PC-3 (cell line): ENCODE measurements around the gene PIK3R5. TPM values are rescaled to one million over a fixed set of nuclear protein-coding genes. Genes with fewer than 3 reads are reported as not detected.

Source experiments
- ATAC-seq: fragments of 200-7000 bp; cut with Tn5 transposase; 2 replicates; pipeline ENCODE4 v1.9.1; 2020; ENCODE audit warnings: mild to moderate bottlenecking, moderate library complexity
- BruUV-seq: library from RNA; stranded (reverse); fragments of 400-500 nt; replicated peaks from 2 replicates; lab custom pipeline; 2021; lab: Mats Ljungman, UMichigan
- CTCF ChIA-PET: fragments of 300-600 bp; sonication (Branson Sonifier 250); formaldehyde crosslinking; loops from one replicate; lab custom pipeline; 2022; ENCODE audit warnings: antibody characterized with exemption; lab: Charles Lee
- POLR2A ChIA-PET: fragments of 300-600 bp; sonication (Branson Sonifier 250); formaldehyde crosslinking; loops from one replicate; lab custom pipeline; 2022; ENCODE audit warnings: antibody characterized with exemption; ENCODE audit not compliant: unreplicated experiment; lab: Charles Lee
- DNase-seq: peaks from one replicate; pipeline ENCODE4 v3.0.0-alpha.2; 2015
- H2AFZ ChIP-seq: fragments of 300-600 bp; sonication (generic); 2 replicates; pipeline ENCODE4 v1.6.0; 2016; ENCODE audit warnings: antibody characterized with exemption, low read length
- H3F3A ChIP-seq: fragments of 300-600 bp; sonication (generic); one replicate; pipeline ENCODE4 v1.6.0; 2017; ENCODE audit warnings: antibody characterized with exemption, low read length, control low read depth, mild to moderate bottlenecking; ENCODE audit not compliant: unreplicated experiment
- H3K27ac ChIP-seq: fragments of 300-600 bp; sonication (generic); 2 replicates; pipeline ENCODE4 v1.5.1; 2016; ENCODE audit warnings: mild to moderate bottlenecking, low read length
- H3K27me3 ChIP-seq: fragments of 300-600 bp; sonication (generic); 2 replicates; pipeline ENCODE4 v1.6.1; 2016; ENCODE audit warnings: low read length, mixed read lengths
- H3K36me3 ChIP-seq: fragments of 300-600 bp; sonication (generic); 2 replicates; pipeline ENCODE4 v1.6.1; 2016; ENCODE audit warnings: low read depth, mixed run types, low read length, mixed read lengths
- H3K4me1 ChIP-seq: fragments of 300-600 bp; sonication (generic); 2 replicates; pipeline ENCODE4 v1.5.1; 2016; ENCODE audit warnings: low read length; ENCODE audit not compliant: insufficient read depth
- H3K4me2 ChIP-seq: fragments of 300-600 bp; sonication (generic); 2 replicates; pipeline ENCODE4 v1.6.0; 2016; ENCODE audit warnings: low read length
- H3K4me3 ChIP-seq: fragments of 300-600 bp; sonication (generic); 2 replicates; pipeline ENCODE4 v1.5.1; 2016; ENCODE audit warnings: mild to moderate bottlenecking, low read length, mixed read lengths
- H3K79me2 ChIP-seq: fragments of 300-600 bp; sonication (generic); 2 replicates; pipeline ENCODE4 v1.6.1; 2017; ENCODE audit warnings: low read length, mixed read lengths
- H3K9ac ChIP-seq: fragments of 300-600 bp; sonication (generic); 2 replicates; pipeline ENCODE4 v1.6.0; 2016; ENCODE audit warnings: mild to moderate bottlenecking, low read length
- H3K9me2 ChIP-seq: fragments of 300-600 bp; sonication (generic); replicated peaks from 2 replicates; pipeline ENCODE4 v1.6.1; 2016; ENCODE audit warnings: mixed run types, low read length, mixed read lengths
- H3K9me3 ChIP-seq: fragments of 300-600 bp; sonication (generic); 2 replicates; pipeline ENCODE4 v1.6.1; 2016; ENCODE audit warnings: low read length, mixed read lengths
- H4K20me1 ChIP-seq: fragments of 300-600 bp; sonication (generic); 2 replicates; pipeline ENCODE4 v1.6.1; 2016; ENCODE audit warnings: low read length, mixed read lengths
- CTCF ChIP-seq: fragments of 300-600 bp; sonication (generic); conservative IDR thresholded peaks from 2 replicates; pipeline ENCODE4 v1.5.1; 2017; ENCODE audit warnings: antibody characterized with exemption, low read depth, mild to moderate bottlenecking, low read length
- EZH2 ChIP-seq: fragments of 300-600 bp; sonication (generic); IDR thresholded peaks from one replicate; pipeline ENCODE4 v1.6.1; 2017; ENCODE audit warnings: antibody characterized with exemption, mild to moderate bottlenecking, low read length; ENCODE audit not compliant: unreplicated experiment
- EZH2phosphoT487 ChIP-seq: fragments of 300-600 bp; sonication (generic); IDR thresholded peaks from 2 replicates; pipeline ENCODE4 v1.6.1; 2018; ENCODE audit warnings: mild to moderate bottlenecking, antibody characterized with exemption, low read length, borderline replicate concordance
- intact Hi-C: fragments of 100-400 bp; cut with micrococcal nuclease; formaldehyde crosslinking; loops from 2 replicates; pipeline ENCODE4 v1.9.0; 2023
- total RNA-seq: library from RNA; depleted of rRNA; stranded (reverse); fragments of >200 nt; gene quantifications from 2 replicates; pipeline ENCODE4 v1.2.3, GENCODE V29; 2014

Gene PIK3R5
- total RNA-seq, 1 experiment from 2014 or later = not detected

GRCh38 chr17:8896641-8897635, 68.6 kb downstream of the PIK3R5 start:
- H2AFZ ChIP-seq = no peak overlapping the region
- no peak for DNase-seq

GRCh38 chr17:8896087-8896486, 69.4 kb downstream of the PIK3R5 start:
- ATAC-seq = no peak
- Histone ChIP-seq H3K9me3 (no peaks in the 10 kb centered on the region), H3K36me3 (no peaks in the 10 kb centered on the region), H3K9me2 (no peaks in the 10 kb centered on the region), H3K4me2 (no peak overlapping the region), H3K4me3 (no peak overlapping the region), H3K79me2 (no peaks in the 10 kb centered on the region), H3K27me3 (peaks cover 12% of the 10 kb centered on the region; the same call in 1 of the 2 replicates), H3F3A (no peaks in the 10 kb centered on the region), H3K27ac (no peak overlapping the region), H3K9ac (no peak overlapping the region), H2AFZ (no peak overlapping the region), H4K20me1 (no peaks in the 10 kb centered on the region), H3K4me1 (no peaks in the 10 kb centered on the region)
- CTCF ChIA-PET = no interaction called here
- POLR2A ChIA-PET = no interaction called here
- BruUV-seq = no TSS peak
- intact Hi-C loops = no loop called here
- TF ChIP-seq CTCF = no peak
- TF ChIP-seq EZH2 = no peak
- TF ChIP-seq EZH2phosphoT487 = no peak
- DNase-seq = no peak

More at GRCh38 chr17:8896641-8897635, 68.6 kb downstream of the PIK3R5 start:
- no peak overlapping the region for H3K4me2 ChIP-seq
- no peaks in the 10 kb centered on the region for H4K20me1 ChIP-seq
- no peak for TF ChIP-seq EZH2phosphoT487
- TF ChIP-seq EZH2 = no peak
- TF ChIP-seq CTCF = no peak
- no peaks in the 10 kb centered on the region for H3K79me2 ChIP-seq
- H3K9me3 ChIP-seq = no peaks in the 10 kb centered on the region
- no peak overlapping the region for H3K9ac ChIP-seq
- H3K36me3 ChIP-seq = no peaks in the 10 kb centered on the region
- intact Hi-C loops = no loop called here
- ChIA-PET POLR2A (no interaction called here), CTCF (no interaction called here)
- no peaks in the 10 kb centered on the region for H3K9me2 ChIP-seq
- no peaks in the 10 kb centered on the region for H3F3A ChIP-seq
- peaks cover 14% of the 10 kb centered on the region; the same call in 1 of the 2 replicates for H3K27me3 ChIP-seq
- H3K4me1 ChIP-seq = no peaks in the 10 kb centered on the region
- H3K4me3 ChIP-seq = no peak overlapping the region
- no peak overlapping the region for H3K27ac ChIP-seq
- no peak for ATAC-seq
- no TSS peak for BruUV-seq
